ENCODE results near the gene HSPA1L.

- TF ChIP-seq, protein P1, sequence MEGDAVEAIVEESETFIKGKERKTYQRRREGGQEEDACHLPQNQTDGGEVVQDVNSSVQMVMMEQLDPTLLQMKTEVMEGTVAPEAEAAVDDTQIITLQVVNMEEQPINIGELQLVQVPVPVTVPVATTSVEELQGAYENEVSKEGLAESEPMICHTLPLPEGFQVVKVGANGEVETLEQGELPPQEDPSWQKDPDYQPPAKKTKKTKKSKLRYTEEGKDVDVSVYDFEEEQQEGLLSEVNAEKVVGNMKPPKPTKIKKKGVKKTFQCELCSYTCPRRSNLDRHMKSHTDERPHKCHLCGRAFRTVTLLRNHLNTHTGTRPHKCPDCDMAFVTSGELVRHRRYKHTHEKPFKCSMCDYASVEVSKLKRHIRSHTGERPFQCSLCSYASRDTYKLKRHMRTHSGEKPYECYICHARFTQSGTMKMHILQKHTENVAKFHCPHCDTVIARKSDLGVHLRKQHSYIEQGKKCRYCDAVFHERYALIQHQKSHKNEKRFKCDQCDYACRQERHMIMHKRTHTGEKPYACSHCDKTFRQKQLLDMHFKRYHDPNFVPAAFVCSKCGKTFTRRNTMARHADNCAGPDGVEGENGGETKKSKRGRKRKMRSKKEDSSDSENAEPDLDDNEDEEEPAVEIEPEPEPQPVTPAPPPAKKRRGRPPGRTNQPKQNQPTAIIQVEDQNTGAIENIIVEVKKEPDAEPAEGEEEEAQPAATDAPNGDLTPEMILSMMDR (IDR thresholded peaks at IDR 0.05) = no peak
- TF ChIP-seq EZH2 (IDR thresholded peaks at IDR 0.05; ENCODE audit: borderline replicate concordance, insufficient read depth, low read depth, low read length, poor library complexity, severe bottlenecking) = no peak
Measured at GRCh38 chr6:31776989-31777666, 38.0 kb downstream of the HSPA1L start, which contains the start of gene VWA7.
